Choroid plexus epithelial cell (primary cell): ENCODE results near the gene TSPAN19.

ENCODE experiments used
- DNase-seq: peaks from one replicate; pipeline ENCODE4 v3.0.0-alpha.2; 2010; ENCODE audit warnings: low read depth
- H3K4me3 ChIP-seq: 2 replicates; pipeline ENCODE4 v1.5.1; 2011; ENCODE audit warnings: low read depth, mild to moderate bottlenecking, control low read depth, low read length, moderate library complexity
- CTCF ChIP-seq: conservative IDR thresholded peaks from 2 replicates; pipeline ENCODE4 v1.5.1; 2011; ENCODE audit warnings: low read depth, mild to moderate bottlenecking, control low read depth, inconsistent platforms, low read length, moderate library complexity

TSPAN19 gene

GRCh38 chr12:85036234-85036707, at the start of gene TSPAN19, which contains the start of gene LRRIQ1:
TSPAN19 (minus strand) TSS chr12:85036277; CDS start chr12:85029946, 6,331 bp downstream.
LRRIQ1 (plus strand) TSS chr12:85036351; CDS start chr12:85038177, 1,826 bp downstream.
- DNase-seq = peak; percentile 94
- no peak for TF ChIP-seq CTCF
- peak within 1 kb of the TSS; percentile 78 for H3K4me3 ChIP-seq

- no peak for DNase-seq
- TF ChIP-seq CTCF = no peak
- no peak overlapping the region for H3K4me3 ChIP-seq
Measured at GRCh38 chr12:85085066-85085465, 49.0 kb upstream of the TSPAN19 start.

DNA sequence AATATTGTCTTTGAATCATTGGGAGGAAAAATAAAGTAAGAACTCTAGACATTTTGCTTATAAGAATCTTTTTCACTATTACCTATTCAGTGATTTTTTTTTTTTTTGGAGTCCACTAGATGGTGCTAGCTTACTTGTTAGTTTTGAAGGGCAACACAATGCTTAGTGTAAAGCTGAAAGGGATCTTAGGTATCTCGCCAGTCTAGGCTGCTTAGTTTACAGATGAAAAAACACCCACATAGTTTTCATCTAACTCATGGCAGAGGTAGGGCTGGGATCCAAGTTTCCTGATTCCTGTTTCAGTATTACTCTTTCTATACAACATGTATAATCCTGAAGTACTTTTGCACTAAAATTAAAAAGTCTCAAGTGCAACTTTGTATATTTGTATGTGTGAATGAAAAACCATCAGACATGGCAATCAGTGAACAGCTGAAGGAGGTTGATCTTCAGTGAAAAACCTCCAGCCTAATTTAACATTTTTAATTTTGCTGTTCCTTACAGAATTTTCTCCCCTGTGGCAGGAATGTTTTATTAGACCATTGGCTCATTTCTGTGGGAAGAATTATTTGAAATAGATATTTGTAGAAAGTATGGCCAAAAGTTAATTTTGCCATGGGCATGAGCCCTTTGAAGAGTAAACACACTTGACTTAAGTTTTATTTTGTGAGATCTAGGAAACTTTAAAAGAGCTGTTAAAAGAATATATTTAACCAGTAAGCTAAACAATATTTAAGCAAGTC, 40.8 kb upstream of the TSPAN19 start:
- peak; percentile 97 for DNase-seq
- peak; percentile 57 for TF ChIP-seq CTCF
- no peak overlapping the region for H3K4me3 ChIP-seq

GRCh38 chr12:85072826-85073225, 36.7 kb upstream of the TSPAN19 start:
- H3K4me3 ChIP-seq = no peak overlapping the region
- DNase-seq = no peak
- no peak for TF ChIP-seq CTCF

DNA sequence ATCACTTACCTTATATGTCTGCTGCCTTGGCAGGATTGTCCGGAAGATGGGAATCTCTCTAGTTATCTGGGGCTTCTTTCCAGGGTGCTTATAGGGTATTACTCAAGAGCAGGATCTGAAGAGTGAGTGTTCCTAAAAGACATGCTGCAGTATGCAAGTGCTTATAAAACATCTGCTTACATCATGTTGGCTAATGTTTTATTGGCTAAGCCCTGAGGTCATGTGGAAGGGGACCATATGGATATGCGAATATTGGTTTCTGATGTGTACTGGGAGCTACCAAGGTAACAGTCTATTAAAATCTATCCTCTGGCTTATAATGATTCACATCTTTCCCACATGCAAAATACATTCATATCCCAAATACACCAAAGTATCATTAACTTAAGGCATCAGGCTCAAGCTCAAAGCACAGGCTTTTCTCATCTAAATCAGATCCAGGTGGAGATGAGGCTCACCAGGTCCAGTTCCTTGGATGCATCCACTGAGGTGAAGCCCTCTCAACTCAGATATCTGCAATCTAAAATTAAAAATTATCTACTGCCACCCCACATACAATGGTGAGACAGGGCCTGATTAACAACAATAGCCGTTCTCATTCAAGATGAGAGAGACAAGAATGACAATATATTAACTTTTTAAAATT, 29.9 kb upstream of the TSPAN19 start:
- no peak for TF ChIP-seq CTCF
- no peak overlapping the region for H3K4me3 ChIP-seq
- no peak for DNase-seq

GRCh38 chr12:85060916-85061315, 24.8 kb upstream of the TSPAN19 start:
- DNase-seq = no peak
- no peak overlapping the region for H3K4me3 ChIP-seq
- no peak for TF ChIP-seq CTCF

DNA sequence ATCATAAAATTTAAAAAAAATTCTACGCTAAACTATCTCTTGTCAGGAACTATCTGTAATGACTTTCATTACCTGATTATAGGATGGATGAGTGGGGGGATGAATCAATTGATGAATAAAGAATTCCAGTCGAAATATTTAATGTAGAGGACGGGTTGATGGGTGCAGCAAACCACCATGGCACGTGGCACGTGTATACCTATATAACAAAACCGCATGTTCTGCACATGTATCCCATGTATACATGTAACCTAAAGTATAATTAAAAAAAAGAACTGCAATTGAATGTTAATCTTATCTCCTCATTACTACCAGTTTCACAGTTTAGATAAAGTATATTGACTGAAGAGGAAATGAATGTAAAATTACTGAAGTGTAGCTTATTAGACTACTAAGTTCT, 23.5 kb upstream of the TSPAN19 start:
- DNase-seq = no peak
- H3K4me3 ChIP-seq = no peak overlapping the region
- no peak for TF ChIP-seq CTCF
